Lung (tissue), 12 donors: ENCODE measurements around the gene MRPS27. TPM values are rescaled to one million over a fixed set of nuclear protein-coding genes. Genes with fewer than 3 reads are reported as not detected.

Source experiments
- ATAC-seq: fragments of 200-7000 bp; cut with Tn5 transposase; one replicate; pipeline ENCODE4 v1.9.1; 2020; ENCODE audit warnings: moderate number of reproducible peaks; ENCODE audit not compliant: insufficient read depth, low FRiP score
- DNase-seq, 3 donors: peaks; one replicate each; pipeline ENCODE4 v3.0.0-alpha.2; 2013 to 2017
- H3K27ac ChIP-seq, 2 donors: one replicate each; pipeline ENCODE4 v1.5.1; 2013; ENCODE audit warnings: mild to moderate bottlenecking in 2 of 2, moderate library complexity in 2 of 2, control low read depth in 1 of 2, inconsistent platforms in 1 of 2, low read depth in 1 of 2, low read length in 1 of 2
- H3K27me3 ChIP-seq, 3 donors: one replicate each; pipeline ENCODE4 v1.5.1; 2013; ENCODE audit warnings: low read length in 2 of 3; ENCODE audit not compliant: control insufficient read depth in 3 of 3, insufficient read depth in 3 of 3
- H3K36me3 ChIP-seq, 4 donors: one replicate each; pipeline ENCODE4 v1.5.1; 2013; ENCODE audit warnings: low read length in 4 of 4, mild to moderate bottlenecking in 1 of 4, moderate library complexity in 1 of 4; ENCODE audit not compliant: control insufficient read depth in 4 of 4, insufficient read depth in 4 of 4
- H3K4me1 ChIP-seq, 5 donors: one replicate each; pipeline ENCODE4 v1.5.1; 2013; ENCODE audit warnings: low read length in 5 of 5, mild to moderate bottlenecking in 2 of 5, moderate library complexity in 1 of 5; ENCODE audit not compliant: control insufficient read depth in 5 of 5, insufficient read depth in 5 of 5
- H3K4me3 ChIP-seq: one replicate; pipeline ENCODE4 v1.5.1; 2013; ENCODE audit warnings: mild to moderate bottlenecking, control low read depth, moderate library complexity
- H3K9ac ChIP-seq, 2 donors: one replicate each; pipeline ENCODE4 v1.5.1; 2013; ENCODE audit warnings: low read length in 2 of 2, control low read depth in 1 of 2; ENCODE audit not compliant: insufficient read depth in 1 of 2
- H3K9me3 ChIP-seq, 4 donors: one replicate each; pipeline ENCODE4 v1.5.1; 2013; ENCODE audit warnings: low read length in 3 of 4, mild to moderate bottlenecking in 1 of 4, moderate library complexity in 1 of 4; ENCODE audit not compliant: control insufficient read depth in 4 of 4, insufficient read depth in 3 of 4
- WGBS, 2 donors: extraction: QIAGEN DNeasy Blood & Tissue Kit; methylation state at CpG; one replicate each; pipeline ENCODE4 v1.1.7; 2013; 5-methylcytosine and 5-hydroxymethylcytosine counted together
- polyA plus RNA-seq, 2 donors: library from polyadenylated mRNA; stranded (reverse); fragments of 200-250 nt; gene quantifications; one replicate each; pipeline ENCODE4 v1.2.1, GENCODE V29; 2013
- total RNA-seq, 2 donors: library from RNA; depleted of rRNA in 1 of 2; stranded (reverse); fragments of >200 nt in 1 of 2; gene quantifications; one replicate each; pipeline ENCODE4 v1.2.1, GENCODE V29; 2014 to 2021
- TF ChIP-seq, protein P1 (sequence below): IDR thresholded peaks from 2 replicates; pipeline ENCODE4 v1.5.1; 2012; ENCODE audit warnings: mild to moderate bottlenecking; ENCODE audit errors: control extremely low read depth, extremely low read depth
- donor health status: control.
- donor health status: control.
- donor health status: Bipolar disorder and iron deficiency.
- donor health status: healthy.
- donor health status: DM: yes; HTN: yes; CAD: no.

MRPS27 gene
- total and polyA plus RNA-seq, 4 donors = 18.8 to 84.8 (median 32.7) TPM

DNA sequence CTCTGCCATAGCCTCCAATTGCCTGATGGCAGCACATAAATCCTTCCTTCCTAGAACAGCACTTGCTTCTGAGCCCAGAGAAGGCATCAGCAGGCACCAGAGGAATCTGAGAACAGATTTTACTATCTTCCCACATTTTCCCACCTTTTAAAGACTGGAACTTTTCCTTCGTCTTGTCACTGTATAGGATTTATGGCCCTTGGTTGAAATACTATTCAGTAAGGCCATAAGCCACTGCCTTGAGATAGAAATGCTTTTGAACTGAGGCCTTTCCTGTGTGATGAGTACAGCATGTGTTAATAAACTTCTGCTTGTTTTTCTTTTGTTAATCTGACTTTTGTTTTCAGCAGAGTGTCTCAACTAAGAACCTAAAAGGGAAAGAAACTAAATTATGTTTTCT is 84.3 kb downstream of the MRPS27 start:
- peaks cover 2 to 7% (median 5%) of the 10 kb centered on the region in 4 donors for H3K36me3 ChIP-seq
- no peaks in the 10 kb centered on the region for H3K9me3 ChIP-seq
- H3K27ac ChIP-seq = no peak overlapping the region
- TF ChIP-seq, protein P1, sequence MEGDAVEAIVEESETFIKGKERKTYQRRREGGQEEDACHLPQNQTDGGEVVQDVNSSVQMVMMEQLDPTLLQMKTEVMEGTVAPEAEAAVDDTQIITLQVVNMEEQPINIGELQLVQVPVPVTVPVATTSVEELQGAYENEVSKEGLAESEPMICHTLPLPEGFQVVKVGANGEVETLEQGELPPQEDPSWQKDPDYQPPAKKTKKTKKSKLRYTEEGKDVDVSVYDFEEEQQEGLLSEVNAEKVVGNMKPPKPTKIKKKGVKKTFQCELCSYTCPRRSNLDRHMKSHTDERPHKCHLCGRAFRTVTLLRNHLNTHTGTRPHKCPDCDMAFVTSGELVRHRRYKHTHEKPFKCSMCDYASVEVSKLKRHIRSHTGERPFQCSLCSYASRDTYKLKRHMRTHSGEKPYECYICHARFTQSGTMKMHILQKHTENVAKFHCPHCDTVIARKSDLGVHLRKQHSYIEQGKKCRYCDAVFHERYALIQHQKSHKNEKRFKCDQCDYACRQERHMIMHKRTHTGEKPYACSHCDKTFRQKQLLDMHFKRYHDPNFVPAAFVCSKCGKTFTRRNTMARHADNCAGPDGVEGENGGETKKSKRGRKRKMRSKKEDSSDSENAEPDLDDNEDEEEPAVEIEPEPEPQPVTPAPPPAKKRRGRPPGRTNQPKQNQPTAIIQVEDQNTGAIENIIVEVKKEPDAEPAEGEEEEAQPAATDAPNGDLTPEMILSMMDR = no peak
- 97 to 98% methylated on average over 1 of the region's 1 CpG for WGBS, 2 donors
- no peaks in the 10 kb centered on the region for H3K27me3 ChIP-seq
- no peak overlapping the region for H3K9ac ChIP-seq
- DNase-seq (no peak), ATAC-seq (no peak)
- no peaks in the 10 kb centered on the region for H3K4me1 ChIP-seq
- H3K4me3 ChIP-seq = no peak overlapping the region

DNA sequence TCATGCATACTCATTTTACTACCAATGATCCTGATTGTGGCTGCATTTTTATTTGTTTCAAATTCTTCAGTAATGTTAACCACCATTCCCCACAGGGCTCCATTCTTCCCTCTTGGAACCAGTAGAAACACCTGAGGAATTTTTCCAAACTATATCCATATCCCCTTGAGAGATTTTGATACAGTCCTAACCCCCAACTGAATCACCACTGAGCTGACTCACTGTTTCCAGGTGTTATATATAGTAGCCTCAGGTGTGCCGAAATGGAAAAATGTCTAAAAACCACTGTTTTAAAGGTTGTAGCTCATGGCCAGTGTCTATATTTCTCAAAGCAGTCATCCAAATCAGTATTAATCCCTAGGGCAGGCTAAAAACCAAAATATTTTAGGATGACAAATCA is 85.2 kb downstream of the MRPS27 start:
- H3K9me3 ChIP-seq = no peaks in the 10 kb centered on the region
- no peak overlapping the region for H3K4me3 ChIP-seq
- no peak overlapping the region for H3K9ac ChIP-seq
- H3K4me1 ChIP-seq = no peaks in the 10 kb centered on the region
- H3K27me3 ChIP-seq = no peaks in the 10 kb centered on the region
- peaks cover 2 to 8% (median 5%) of the 10 kb centered on the region in 4 donors for H3K36me3 ChIP-seq
- no peak for ATAC-seq
- 98 to 99% methylated on average over 1 of the region's 1 CpG for WGBS, 2 donors
- TF ChIP-seq, protein P1 = no peak
- no peak overlapping the region for H3K27ac ChIP-seq
- DNase-seq = no peak

DNA sequence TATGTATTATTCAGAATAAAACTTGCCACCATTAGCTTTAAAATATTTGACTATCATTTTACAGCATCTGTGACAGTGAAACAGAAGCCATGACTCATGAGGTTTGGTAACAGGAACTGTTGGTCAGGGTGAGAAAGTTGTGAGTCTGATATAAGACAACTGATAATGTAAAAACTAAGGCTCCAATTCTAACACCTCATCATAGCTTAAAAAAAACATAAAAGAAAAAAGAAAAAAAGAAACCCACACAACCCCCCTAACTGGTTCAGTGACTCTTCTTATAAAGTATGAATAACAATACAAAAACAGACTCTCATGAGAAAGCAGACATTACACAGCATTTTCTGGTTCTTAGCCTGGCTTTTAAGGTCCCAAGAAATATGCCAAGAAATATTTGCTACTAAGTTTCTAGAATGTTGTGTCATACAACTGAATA is 85.8 kb downstream of the MRPS27 start:
- H3K4me1 ChIP-seq = peaks cover 0 to 5% (median 0%) of the 10 kb centered on the region in 5 donors
- DNase-seq = peak in 1 of 3 donors; percentile 21
- TF ChIP-seq, protein P1 = no peak
- H3K27me3 ChIP-seq = no peaks in the 10 kb centered on the region
- no peak for ATAC-seq
- no peak overlapping the region for H3K9ac ChIP-seq
- peaks cover 2 to 8% (median 5%) of the 10 kb centered on the region in 4 donors for H3K36me3 ChIP-seq
- H3K27ac ChIP-seq = no peak overlapping the region
- no peak overlapping the region for H3K4me3 ChIP-seq
- H3K9me3 ChIP-seq = no peaks in the 10 kb centered on the region

DNA sequence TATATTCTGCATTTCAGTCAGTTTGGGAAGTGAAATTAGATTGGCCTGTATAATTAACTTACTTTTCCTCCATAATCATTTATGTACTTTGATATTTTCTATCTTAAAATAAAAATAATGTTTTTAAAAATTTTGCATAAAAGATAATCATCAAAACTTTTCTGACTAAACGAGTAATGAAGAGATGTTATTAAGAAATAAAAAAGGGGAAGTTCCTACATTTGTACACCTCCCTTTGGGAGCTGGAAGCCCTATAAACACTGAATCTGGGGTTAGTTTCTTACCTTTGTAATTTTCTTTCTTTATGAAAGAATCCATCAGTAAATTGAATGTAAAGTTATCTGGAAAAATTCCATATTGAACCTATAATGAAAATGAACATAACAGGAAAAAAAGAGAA is 86.2 kb downstream of the MRPS27 start:
- ATAC-seq = no peak
- 32 to 66% methylated on average over 1 of the region's 1 CpG for WGBS, 2 donors
- TF ChIP-seq, protein P1 = no peak

More for the DNA sequence above, 86.2 kb downstream of the MRPS27 start:
- no peak overlapping the region for H3K9ac ChIP-seq
- H3K27ac ChIP-seq = no peak overlapping the region
- no peaks in the 10 kb centered on the region for H3K9me3 ChIP-seq
- H3K36me3 ChIP-seq = peaks cover 4 to 8% (median 6%) of the 10 kb centered on the region in 4 donors
- DNase-seq = no peak
- H3K27me3 ChIP-seq = no peaks in the 10 kb centered on the region
- no peak overlapping the region for H3K4me3 ChIP-seq
- peaks cover 0 to 9% (median 0%) of the 10 kb centered on the region in 5 donors for H3K4me1 ChIP-seq
